H9 (cell line): ENCODE results near the gene GGTLC2. TPM values are rescaled to one million over a fixed set of nuclear protein-coding genes. Genes with fewer than 3 reads are reported as not detected.
A peak's percentile ranks its signal among the peaks of the same experiment; 100 is the strongest.
"Not testable (repeated sequence)": the region's sequence is repeated elsewhere in the genome, so short reads cannot be mapped to it uniquely, and the experiment has no call there.

Experiments
- DNase-seq: peaks from one replicate; pipeline ENCODE4 v3.0.0-alpha.2; 2017
- H2AFZ ChIP-seq: one replicate; pipeline ENCODE4 v1.6.1; 2013; ENCODE audit warnings: mild to moderate bottlenecking, low read length, control low read depth, moderate library complexity
- H2AK5ac ChIP-seq: 2 replicates; pipeline ENCODE4 v1.6.1; 2013; ENCODE audit warnings: low read length, control low read depth, mixed read lengths; ENCODE audit not compliant: insufficient read length
- H2BK120ac ChIP-seq: one replicate; pipeline ENCODE4 v1.6.1; 2013; ENCODE audit warnings: low read depth, mild to moderate bottlenecking, low read length, control low read depth, inconsistent platforms; ENCODE audit not compliant: poor library complexity, severe bottlenecking
- H2BK12ac ChIP-seq: 2 replicates; pipeline ENCODE4 v1.6.1; 2013; ENCODE audit warnings: low read length, control low read depth, mixed read lengths, low read depth; ENCODE audit not compliant: insufficient read length
- H2BK15ac ChIP-seq: 2 replicates; pipeline ENCODE4 v1.6.1; 2013; ENCODE audit warnings: low read depth, low read length, control low read depth
- H2BK20ac ChIP-seq: one replicate; pipeline ENCODE4 v1.6.1; 2013; ENCODE audit warnings: low read depth, mild to moderate bottlenecking, low read length, control low read depth, inconsistent platforms; ENCODE audit not compliant: poor library complexity, severe bottlenecking
- H2BK5ac ChIP-seq: 2 replicates; pipeline ENCODE4 v1.6.1; 2013; ENCODE audit warnings: low read length, control low read depth, mixed read lengths; ENCODE audit not compliant: insufficient read length
- H3K14ac ChIP-seq: 2 replicates; pipeline ENCODE4 v1.6.1; 2013; ENCODE audit warnings: low read length, control low read depth; ENCODE audit not compliant: insufficient read depth
- H3K18ac ChIP-seq: 2 replicates; pipeline ENCODE4 v1.6.1; 2013; ENCODE audit warnings: low read depth, mild to moderate bottlenecking, mixed read lengths, low read length, control low read depth; ENCODE audit not compliant: insufficient read length
- H3K23ac ChIP-seq: 2 replicates; pipeline ENCODE4 v1.6.1; 2013; ENCODE audit warnings: low read length, control low read depth, mixed read lengths, low read depth; ENCODE audit not compliant: insufficient read length
- H3K23me2 ChIP-seq: 2 replicates; pipeline ENCODE4 v1.6.1; 2013; ENCODE audit warnings: low read depth, mild to moderate bottlenecking, mixed read lengths, low read length, control low read depth; ENCODE audit not compliant: insufficient read length, poor library complexity, severe bottlenecking
- H3K27ac ChIP-seq: 2 replicates; pipeline ENCODE4 v1.5.1; 2013; ENCODE audit warnings: low read length, control low read depth, mixed read lengths, low read depth; ENCODE audit not compliant: insufficient read length
- H3K27me3 ChIP-seq: 2 replicates; pipeline ENCODE4 v1.6.1; 2013; ENCODE audit warnings: low read length, control low read depth, inconsistent platforms; ENCODE audit not compliant: insufficient read depth
- H3K4ac ChIP-seq: 2 replicates; pipeline ENCODE4 v1.6.1; 2013; ENCODE audit warnings: low read depth, mild to moderate bottlenecking, control low read depth, inconsistent platforms, low read length, moderate library complexity
- H3K4me1 ChIP-seq: 2 replicates; pipeline ENCODE4 v1.6.1; 2013; ENCODE audit warnings: low read length, control low read depth, inconsistent platforms; ENCODE audit not compliant: insufficient read depth
- H3K4me2 ChIP-seq: 2 replicates; pipeline ENCODE4 v1.6.1; 2013; ENCODE audit warnings: low read length, control low read depth, mixed read lengths; ENCODE audit not compliant: insufficient read length, insufficient read depth
- H3K56ac ChIP-seq: 2 replicates; pipeline ENCODE4 v1.6.1; 2013; ENCODE audit warnings: low read depth, mild to moderate bottlenecking, mixed read lengths, low read length, control low read depth; ENCODE audit not compliant: insufficient read length
- H3K79me1 ChIP-seq: 2 replicates; pipeline ENCODE4 v1.6.1; 2013; ENCODE audit warnings: low read depth, mild to moderate bottlenecking, moderate library complexity, low read length, control low read depth, inconsistent platforms; ENCODE audit not compliant: insufficient read depth, poor library complexity, severe bottlenecking
- H3K79me2 ChIP-seq: 2 replicates; pipeline ENCODE4 v1.6.1; 2013; ENCODE audit warnings: low read length, control low read depth, inconsistent platforms; ENCODE audit not compliant: insufficient read depth
- H3K9ac ChIP-seq: 2 replicates; pipeline ENCODE4 v1.6.1; 2013; ENCODE audit warnings: low read length, control low read depth, mixed read lengths; ENCODE audit not compliant: insufficient read length; ENCODE audit errors: extremely low read depth
- H3K9me3 ChIP-seq: one replicate; pipeline ENCODE4 v1.6.1; 2013; ENCODE audit warnings: low read depth, low read length, inconsistent platforms; ENCODE audit not compliant: control insufficient read depth
- H3T11ph ChIP-seq: one replicate; pipeline ENCODE4 v1.6.1; 2013; ENCODE audit warnings: mild to moderate bottlenecking, low read length, control low read depth, inconsistent platforms
- H4K20me1 ChIP-seq: one replicate; pipeline ENCODE4 v1.6.1; 2013; ENCODE audit not compliant: control insufficient read depth, insufficient read length, insufficient read depth
- H4K5ac ChIP-seq: 2 replicates; pipeline ENCODE4 v1.6.1; 2013; ENCODE audit warnings: low read depth, mild to moderate bottlenecking, mixed read lengths, low read length, control low read depth; ENCODE audit not compliant: insufficient read length
- H4K8ac ChIP-seq: replicated peaks from 2 replicates; pipeline ENCODE4 v1.6.1; 2013; ENCODE audit warnings: low read length, control low read depth, mixed read lengths, low read depth; ENCODE audit not compliant: insufficient read length
- H4K91ac ChIP-seq: 2 replicates; pipeline ENCODE4 v1.6.1; 2013; ENCODE audit warnings: low read depth, mild to moderate bottlenecking, moderate library complexity, mixed read lengths, low read length, control low read depth; ENCODE audit not compliant: insufficient read length
- H3K27ac Mint-ChIP-seq, 3 experiments: 2 replicates in 2 of 3; 3 replicates in 1 of 3; pipeline ENCODE4 v1.8.0; 2020 to 2021; ENCODE audit warnings: mixed read lengths in 3 of 3, mild to moderate bottlenecking in 1 of 3, moderate library complexity in 1 of 3
- H3K27me3 Mint-ChIP-seq: 2 replicates; pipeline ENCODE4 v1.8.0; 2021; ENCODE audit warnings: low read depth, mild to moderate bottlenecking, moderate library complexity, mixed read lengths
- H3K36me3 Mint-ChIP-seq, 3 experiments: 2 replicates in 2 of 3; 3 replicates in 1 of 3; pipeline ENCODE4 v1.8.0; 2020 to 2021; ENCODE audit warnings: low read depth in 3 of 3, mixed read lengths in 3 of 3; ENCODE audit not compliant: insufficient read depth in 1 of 3
- H3K4me1 Mint-ChIP-seq, 2 experiments: 2 replicates each; pipeline ENCODE4 v1.8.0; 2020; ENCODE audit warnings: mixed read lengths in 2 of 2
- H3K4me3 Mint-ChIP-seq, 2 experiments: 2 replicates in 1 of 2; 3 replicates in 1 of 2; pipeline ENCODE4 v1.8.0; 2020 to 2021; ENCODE audit warnings: mild to moderate bottlenecking in 2 of 2, mixed read lengths in 2 of 2, moderate library complexity in 1 of 2
- H3K9me3 Mint-ChIP-seq, 2 experiments: 2 replicates in 1 of 2; 3 replicates in 1 of 2; pipeline ENCODE4 v1.8.0; 2020; ENCODE audit warnings: mild to moderate bottlenecking in 2 of 2, mixed read lengths in 2 of 2, moderate library complexity in 1 of 2
- CTCF ChIP-seq: fragments of 200-600 bp; sonication (generic); conservative IDR thresholded peaks from 3 replicates; pipeline ENCODE4 v1.8.0; 2021; ENCODE audit warnings: antibody characterized with exemption, mild to moderate bottlenecking
- WGBS: extraction: QIAGEN DNeasy Blood & Tissue Kit; methylation state at CpG from one replicate; pipeline ENCODE4 v1.1.7; 2013; ENCODE audit warnings: missing lambda C conversion rate, low lambda C conversion rate, mixed read lengths; ENCODE audit not compliant: insufficient read length; ENCODE audit errors: extremely low coverage; 5-methylcytosine and 5-hydroxymethylcytosine counted together
- total RNA-seq: library from RNA; stranded (reverse); gene quantifications from 2 replicates; pipeline ENCODE4 v1.2.1, GENCODE V29; 2021

Gene GGTLC2
- total RNA-seq, 1 experiment from 2014 or later: not detected

- H2BK20ac ChIP-seq, H3K27ac ChIP-seq, H3K79me1 ChIP-seq, H3K4me3 Mint-ChIP-seq, H3K14ac ChIP-seq, H3K4me2 ChIP-seq, H2BK120ac ChIP-seq, H4K5ac ChIP-seq, H2BK12ac ChIP-seq, H3K27me3 ChIP-seq, H3K23me2 ChIP-seq, H3K79me2 ChIP-seq, H3K36me3 Mint-ChIP-seq, H3K27ac Mint-ChIP-seq, H2BK5ac ChIP-seq, H3K9ac ChIP-seq, H3K18ac ChIP-seq, H4K20me1 ChIP-seq, H3K9me3 Mint-ChIP-seq, H3K9me3 ChIP-seq, H2BK15ac ChIP-seq, H4K91ac ChIP-seq, H2AFZ ChIP-seq, H2AK5ac ChIP-seq, DNase-seq, H3T11ph ChIP-seq, H3K4me1 ChIP-seq, H3K56ac ChIP-seq, H3K4ac ChIP-seq, H3K23ac ChIP-seq, H4K8ac ChIP-seq: not testable (repeated sequence)
- H3K4me1 Mint-ChIP-seq: peaks cover 2 to 12% of the 10 kb centered on the region in 2 experiments; a peak in 2 of 4 replicates
- 0 out of 3 replicates have a peak, but pooled peaks have one; percentile 23 for TF ChIP-seq CTCF
- H3K27me3 Mint-ChIP-seq: peaks cover 70% of the 10 kb centered on the region
- no CpG with 5 or more reads among the region's 13 CpGs for WGBS
Measured at GRCh38 chr22:22653677-22654381, 9.4 kb downstream of the GGTLC2 start.
